Lower leg skin (tissue), 3 donors: ENCODE results near the gene F3.

Source experiments
- POLR2A ChIP-seq, 2 donors: fragments of 450-650 bp; IDR thresholded peaks; one replicate each; pipeline ENCODE4 v1.6.1; 2016 to 2017; ENCODE audit warnings: antibody characterized with exemption in 2 of 2, mild to moderate bottlenecking in 1 of 2, moderate library complexity in 1 of 2
- TF ChIP-seq, protein P1 (sequence below), 3 donors: fragments of 450-650 bp; IDR thresholded peaks; one replicate each; pipeline ENCODE4 v1.5.1; 2016; ENCODE audit warnings: antibody characterized with exemption in 3 of 3, mild to moderate bottlenecking in 3 of 3, moderate library complexity in 2 of 3

- TF ChIP-seq, protein P1, sequence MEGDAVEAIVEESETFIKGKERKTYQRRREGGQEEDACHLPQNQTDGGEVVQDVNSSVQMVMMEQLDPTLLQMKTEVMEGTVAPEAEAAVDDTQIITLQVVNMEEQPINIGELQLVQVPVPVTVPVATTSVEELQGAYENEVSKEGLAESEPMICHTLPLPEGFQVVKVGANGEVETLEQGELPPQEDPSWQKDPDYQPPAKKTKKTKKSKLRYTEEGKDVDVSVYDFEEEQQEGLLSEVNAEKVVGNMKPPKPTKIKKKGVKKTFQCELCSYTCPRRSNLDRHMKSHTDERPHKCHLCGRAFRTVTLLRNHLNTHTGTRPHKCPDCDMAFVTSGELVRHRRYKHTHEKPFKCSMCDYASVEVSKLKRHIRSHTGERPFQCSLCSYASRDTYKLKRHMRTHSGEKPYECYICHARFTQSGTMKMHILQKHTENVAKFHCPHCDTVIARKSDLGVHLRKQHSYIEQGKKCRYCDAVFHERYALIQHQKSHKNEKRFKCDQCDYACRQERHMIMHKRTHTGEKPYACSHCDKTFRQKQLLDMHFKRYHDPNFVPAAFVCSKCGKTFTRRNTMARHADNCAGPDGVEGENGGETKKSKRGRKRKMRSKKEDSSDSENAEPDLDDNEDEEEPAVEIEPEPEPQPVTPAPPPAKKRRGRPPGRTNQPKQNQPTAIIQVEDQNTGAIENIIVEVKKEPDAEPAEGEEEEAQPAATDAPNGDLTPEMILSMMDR (IDR thresholded peaks at IDR 0.05): no peak
- TF ChIP-seq POLR2A (IDR thresholded peaks at IDR 0.05): no peak
These were observed 61.9 kb downstream of the F3 start for GRCh38 chr1:94479682-94480081.
